Lung (tissue), 12 donors: ENCODE data around the gene CYP19A1. TPM values are rescaled to one million over a fixed set of nuclear protein-coding genes. Genes with fewer than 3 reads are reported as not detected.
"Not testable (repeated sequence)": the region's sequence is repeated elsewhere in the genome, so short reads cannot be mapped to it uniquely, and the experiment has no call there.

Source experiments
- ATAC-seq: fragments of 200-7000 bp; cut with Tn5 transposase; one replicate; pipeline ENCODE4 v1.9.1; 2020; ENCODE audit warnings: moderate number of reproducible peaks; ENCODE audit not compliant: insufficient read depth, low FRiP score
- DNase-seq, 3 donors: peaks; one replicate each; pipeline ENCODE4 v3.0.0-alpha.2; 2013 to 2017
- H3K27ac ChIP-seq, 2 donors: one replicate each; pipeline ENCODE4 v1.5.1; 2013; ENCODE audit warnings: mild to moderate bottlenecking in 2 of 2, moderate library complexity in 2 of 2, control low read depth in 1 of 2, inconsistent platforms in 1 of 2, low read depth in 1 of 2, low read length in 1 of 2
- H3K27me3 ChIP-seq, 3 donors: one replicate each; pipeline ENCODE4 v1.5.1; 2013; ENCODE audit warnings: low read length in 2 of 3; ENCODE audit not compliant: control insufficient read depth in 3 of 3, insufficient read depth in 3 of 3
- H3K36me3 ChIP-seq, 4 donors: one replicate each; pipeline ENCODE4 v1.5.1; 2013; ENCODE audit warnings: low read length in 4 of 4, mild to moderate bottlenecking in 1 of 4, moderate library complexity in 1 of 4; ENCODE audit not compliant: control insufficient read depth in 4 of 4, insufficient read depth in 4 of 4
- H3K4me1 ChIP-seq, 5 donors: one replicate each; pipeline ENCODE4 v1.5.1; 2013; ENCODE audit warnings: low read length in 5 of 5, mild to moderate bottlenecking in 2 of 5, moderate library complexity in 1 of 5; ENCODE audit not compliant: control insufficient read depth in 5 of 5, insufficient read depth in 5 of 5
- H3K4me3 ChIP-seq: one replicate; pipeline ENCODE4 v1.5.1; 2013; ENCODE audit warnings: mild to moderate bottlenecking, control low read depth, moderate library complexity
- H3K9ac ChIP-seq, 2 donors: one replicate each; pipeline ENCODE4 v1.5.1; 2013; ENCODE audit warnings: low read length in 2 of 2, control low read depth in 1 of 2; ENCODE audit not compliant: insufficient read depth in 1 of 2
- H3K9me3 ChIP-seq, 4 donors: one replicate each; pipeline ENCODE4 v1.5.1; 2013; ENCODE audit warnings: low read length in 3 of 4, mild to moderate bottlenecking in 1 of 4, moderate library complexity in 1 of 4; ENCODE audit not compliant: control insufficient read depth in 4 of 4, insufficient read depth in 3 of 4
- WGBS, 2 donors: extraction: QIAGEN DNeasy Blood & Tissue Kit; methylation state at CpG; one replicate each; pipeline ENCODE4 v1.1.7; 2013; 5-methylcytosine and 5-hydroxymethylcytosine counted together
- polyA plus RNA-seq, 2 donors: library from polyadenylated mRNA; stranded (reverse); fragments of 200-250 nt; gene quantifications; one replicate each; pipeline ENCODE4 v1.2.1, GENCODE V29; 2013
- total RNA-seq, 2 donors: library from RNA; depleted of rRNA in 1 of 2; stranded (reverse); fragments of >200 nt in 1 of 2; gene quantifications; one replicate each; pipeline ENCODE4 v1.2.1, GENCODE V29; 2014 to 2021
- TF ChIP-seq, protein P1 (sequence below): IDR thresholded peaks from 2 replicates; pipeline ENCODE4 v1.5.1; 2012; ENCODE audit warnings: mild to moderate bottlenecking; ENCODE audit errors: control extremely low read depth, extremely low read depth
- donor health status: control.
- donor health status: control.
- donor health status: Bipolar disorder and iron deficiency.
- donor health status: healthy.
- donor health status: DM: yes; HTN: yes; CAD: no.

CYP19A1 gene
- total and polyA plus RNA-seq, 4 donors: 0.37 to 9.6 (median 2.4) TPM

DNA sequence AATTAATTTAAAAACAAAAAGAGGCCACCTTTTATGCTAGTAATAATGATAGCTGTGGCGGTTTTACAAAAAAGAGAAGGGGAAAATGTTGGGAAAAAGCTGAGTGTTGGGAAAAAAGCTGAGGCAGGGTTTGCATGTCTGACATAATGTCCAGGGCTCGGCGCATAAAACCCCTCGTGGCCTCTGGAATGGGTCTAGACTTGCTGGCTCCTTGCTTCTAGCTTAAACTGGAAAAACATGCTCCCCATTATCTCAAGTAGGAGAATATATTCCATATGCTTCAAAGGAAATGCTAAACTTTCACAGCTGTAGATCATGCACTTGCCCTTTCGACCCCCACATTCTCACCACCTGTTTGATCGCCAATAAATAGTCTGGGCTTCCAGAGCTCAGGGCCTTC is 53.0 kb downstream of the CYP19A1 start:
- peaks cover 0 to 5% (median 0%) of the 10 kb centered on the region in 5 donors for H3K4me1 ChIP-seq
- TF ChIP-seq, protein P1, sequence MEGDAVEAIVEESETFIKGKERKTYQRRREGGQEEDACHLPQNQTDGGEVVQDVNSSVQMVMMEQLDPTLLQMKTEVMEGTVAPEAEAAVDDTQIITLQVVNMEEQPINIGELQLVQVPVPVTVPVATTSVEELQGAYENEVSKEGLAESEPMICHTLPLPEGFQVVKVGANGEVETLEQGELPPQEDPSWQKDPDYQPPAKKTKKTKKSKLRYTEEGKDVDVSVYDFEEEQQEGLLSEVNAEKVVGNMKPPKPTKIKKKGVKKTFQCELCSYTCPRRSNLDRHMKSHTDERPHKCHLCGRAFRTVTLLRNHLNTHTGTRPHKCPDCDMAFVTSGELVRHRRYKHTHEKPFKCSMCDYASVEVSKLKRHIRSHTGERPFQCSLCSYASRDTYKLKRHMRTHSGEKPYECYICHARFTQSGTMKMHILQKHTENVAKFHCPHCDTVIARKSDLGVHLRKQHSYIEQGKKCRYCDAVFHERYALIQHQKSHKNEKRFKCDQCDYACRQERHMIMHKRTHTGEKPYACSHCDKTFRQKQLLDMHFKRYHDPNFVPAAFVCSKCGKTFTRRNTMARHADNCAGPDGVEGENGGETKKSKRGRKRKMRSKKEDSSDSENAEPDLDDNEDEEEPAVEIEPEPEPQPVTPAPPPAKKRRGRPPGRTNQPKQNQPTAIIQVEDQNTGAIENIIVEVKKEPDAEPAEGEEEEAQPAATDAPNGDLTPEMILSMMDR: no peak
- no peak for DNase-seq

DNA sequence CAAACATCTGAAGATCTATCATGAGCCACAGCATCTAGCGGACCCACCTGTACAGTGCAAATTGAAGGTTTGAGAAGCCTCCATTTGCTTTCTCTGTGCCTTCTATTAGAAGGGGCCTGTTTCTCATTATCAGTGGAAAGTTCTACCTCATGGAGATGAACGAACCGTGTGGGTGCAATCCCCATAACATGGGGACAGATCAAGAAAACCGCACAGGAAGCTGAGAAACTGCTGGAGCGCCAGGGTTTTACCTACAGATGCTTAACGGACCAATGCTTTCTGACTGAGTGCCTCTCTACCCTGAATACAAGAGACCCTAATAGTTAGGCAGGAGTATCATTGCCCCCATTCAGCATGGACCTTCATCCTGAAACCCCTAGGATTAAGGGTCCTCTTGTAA is 53.5 kb downstream of the CYP19A1 start:
- DNase-seq: no peak
- Histone ChIP-seq H3K4me1 (peaks cover 0 to 5% (median 0%) of the 10 kb centered on the region in 5 donors), H3K9me3 (no peaks in the 10 kb centered on the region), H3K4me3 (no peak overlapping the region), H3K9ac (no peak overlapping the region), H3K27ac (no peak overlapping the region), H3K27me3 (no peaks in the 10 kb centered on the region), H3K36me3 (no peaks in the 10 kb centered on the region)
- 90 to 91% methylated on average over 6 of the region's 6 CpGs for WGBS, 2 donors
- TF ChIP-seq, protein P1: no peak
- no peak for ATAC-seq

More for the DNA sequence above, 53.0 kb downstream of the CYP19A1 start:
- Histone ChIP-seq H3K9me3 (no peaks in the 10 kb centered on the region), H3K36me3 (no peaks in the 10 kb centered on the region), H3K27me3 (no peaks in the 10 kb centered on the region), H3K27ac (no peak overlapping the region), H3K9ac (no peak overlapping the region), H3K4me3 (no peak overlapping the region)
- ATAC-seq: no peak
- 91 to 97% methylated on average over 6 of the region's 6 CpGs for WGBS, 2 donors

DNA sequence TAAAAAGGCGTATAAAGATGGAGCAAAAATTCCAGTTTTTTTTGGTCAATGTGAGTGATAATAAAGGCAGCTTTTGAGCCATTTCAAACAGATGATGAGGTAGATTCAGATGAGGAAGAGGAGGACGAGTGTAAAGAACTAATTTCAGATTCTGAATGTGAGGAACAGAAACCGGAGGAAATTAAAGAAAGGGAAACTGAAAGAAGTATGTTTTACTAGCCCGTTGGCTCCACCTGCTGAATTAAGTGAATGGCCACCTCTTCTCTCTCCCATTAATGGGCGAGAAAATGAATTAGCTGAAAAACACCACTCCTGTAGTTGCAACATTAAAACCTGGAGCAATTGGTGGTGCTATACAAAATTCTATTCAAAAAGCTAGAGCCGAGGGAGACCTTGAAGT is 55.4 kb downstream of the CYP19A1 start:
- Histone ChIP-seq H3K9ac (no peak overlapping the region), H3K36me3 (no peaks in the 10 kb centered on the region), H3K27ac (no peak overlapping the region), H3K4me3 (no peak overlapping the region), H3K9me3 (no peaks in the 10 kb centered on the region), H3K4me1 (peaks cover 0 to 2% (median 0%) of the 10 kb centered on the region in 5 donors), H3K27me3 (no peaks in the 10 kb centered on the region)
- no peak for DNase-seq
- no peak for ATAC-seq
- WGBS, 2 donors: 71 to 87% methylated on average over 6 of the region's 6 CpGs
- TF ChIP-seq, protein P1: no peak

DNA sequence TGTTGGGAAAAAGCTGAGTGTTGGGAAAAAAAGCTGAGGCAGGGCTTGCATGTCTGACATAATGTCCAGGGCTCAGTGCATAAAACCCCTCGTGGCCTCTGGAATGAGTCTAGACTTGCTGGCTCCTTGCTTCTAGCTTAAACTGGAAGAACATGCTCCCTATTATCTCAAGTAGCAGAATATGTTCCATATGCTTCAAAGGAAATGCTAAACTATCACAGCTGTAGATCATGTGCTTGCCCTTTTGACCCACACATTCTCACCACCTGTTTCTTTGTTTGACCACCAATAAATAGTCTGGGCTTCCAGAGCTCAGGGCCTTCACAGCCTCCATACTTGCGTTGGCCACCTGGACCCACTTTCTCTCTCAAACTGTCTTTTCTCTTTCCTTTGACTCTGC is 56.2 kb downstream of the CYP19A1 start:
- H3K4me3 ChIP-seq, H3K9me3 ChIP-seq, H3K4me1 ChIP-seq, H3K27ac ChIP-seq, ATAC-seq, H3K36me3 ChIP-seq, H3K9ac ChIP-seq, H3K27me3 ChIP-seq: not testable (repeated sequence)
- DNase-seq: peak in 2 of 3 donors; percentile 38 to 60
- 67 to 76% methylated on average over 2 of the region's 2 CpGs for WGBS, 2 donors
